ENCODE data around the gene CNOT6L.
"Not testable (repeated sequence)": the region's sequence is repeated elsewhere in the genome, so short reads cannot be mapped to it uniquely, and the experiment has no call there.

CNOT6L gene

GRCh38 chr4:77728420-77728819 is 90.7 kb downstream of the CNOT6L start:
- no peaks in the 10 kb centered on the region for H3K27me3 ChIP-seq (ENCODE audit: insufficient read depth, poor library complexity, severe bottlenecking)
- H3K27ac ChIP-seq (replicated peaks), result no peak overlapping the region
- no peak overlapping the region for H3K4me3 ChIP-seq (replicated peaks; ENCODE audit: insufficient read depth, low read length)
- TF ChIP-seq REST (IDR thresholded peaks at IDR 0.05; ENCODE audit: insufficient replicate concordance, low read depth), result no peak
- TF ChIP-seq GABPA (IDR thresholded peaks at IDR 0.05; ENCODE audit: low read depth), result no peak
- TF ChIP-seq SPI1 (IDR thresholded peaks at IDR 0.05; ENCODE audit: borderline replicate concordance, low read depth), result no peak
- no peak for TF ChIP-seq POLR2AphosphoS5 (IDR thresholded peaks at IDR 0.05; ENCODE audit: low read depth)
- TF ChIP-seq CTCF (IDR thresholded peaks at IDR 0.05; ENCODE audit: insufficient read depth, low read length), result no peak
- DNase-seq (ENCODE audit: low read depth in 1 of 2, low spot score in 1 of 2), result no peak

GRCh38 chr4:77721073-77721472 is 98.1 kb downstream of the CNOT6L start:
- DNase-seq (ENCODE audit: low read depth in 1 of 2, low spot score in 1 of 2), result no peak
- no peak overlapping the region for H3K27ac ChIP-seq (replicated peaks)
- H3K27me3 ChIP-seq (ENCODE audit: insufficient read depth, poor library complexity, severe bottlenecking), result no peaks in the 10 kb centered on the region

GRCh38 chr4:77718500-77718899 is 100.7 kb downstream of the CNOT6L start:
- DNase-seq (ENCODE audit: low read depth in 1 of 2, low spot score in 1 of 2); H3K27ac ChIP-seq (replicated peaks); H3K27me3 ChIP-seq (ENCODE audit: insufficient read depth, poor library complexity, severe bottlenecking); H3K4me3 ChIP-seq (replicated peaks; ENCODE audit: insufficient read depth, low read length): not testable (repeated sequence)

More at GRCh38 chr4:77721073-77721472, 98.1 kb downstream of the CNOT6L start:
- TF ChIP-seq SPI1 (IDR thresholded peaks at IDR 0.05; ENCODE audit: borderline replicate concordance, low read depth) (no peak), REST (IDR thresholded peaks at IDR 0.05; ENCODE audit: insufficient replicate concordance, low read depth) (no peak), CTCF (IDR thresholded peaks at IDR 0.05; ENCODE audit: insufficient read depth, low read length) (no peak), POLR2AphosphoS5 (IDR thresholded peaks at IDR 0.05; ENCODE audit: low read depth) (no peak), GABPA (IDR thresholded peaks at IDR 0.05; ENCODE audit: low read depth) (no peak)
- no peak overlapping the region for H3K4me3 ChIP-seq (replicated peaks; ENCODE audit: insufficient read depth, low read length)

GRCh38 chr4:77715414-77716290 is 103.5 kb downstream of the CNOT6L start:
- TF ChIP-seq CTCF (IDR thresholded peaks at IDR 0.05; ENCODE audit: insufficient read depth, low read length) (no peak), GABPA (IDR thresholded peaks at IDR 0.05; ENCODE audit: low read depth) (no peak), SPI1 (IDR thresholded peaks at IDR 0.05; ENCODE audit: borderline replicate concordance, low read depth) (no peak), POLR2AphosphoS5 (IDR thresholded peaks at IDR 0.05; ENCODE audit: low read depth) (no peak), REST (IDR thresholded peaks at IDR 0.05; ENCODE audit: insufficient replicate concordance, low read depth) (no peak)
- Histone ChIP-seq H3K27ac (replicated peaks) (no peak overlapping the region), H3K4me3 (replicated peaks; ENCODE audit: insufficient read depth, low read length) (no peak overlapping the region), H3K27me3 (ENCODE audit: insufficient read depth, poor library complexity, severe bottlenecking) (no peaks in the 10 kb centered on the region)
- no peak for DNase-seq (ENCODE audit: low read depth in 1 of 2, low spot score in 1 of 2)
